SK-N-SH treated with all-trans-retinoic acid at 6 μM for 48 hours (cell line): ENCODE measurements around the gene EEF1G.

ENCODE experiments used
- ZFP3 ChIP-seq: fragments of 250-450 bp; sonication (Bioruptor Pico); IDR thresholded peaks from 2 replicates; pipeline ENCODE4 v1.5.0; 2020; ENCODE audit warnings: mild to moderate bottlenecking, moderate library complexity
- ZNF8 ChIP-seq: fragments of 450-650 bp; formaldehyde crosslinking; IDR thresholded peaks from 2 replicates; pipeline ENCODE4 v1.5.0; 2020; ENCODE audit warnings: mild to moderate bottlenecking, moderate library complexity
- TF ChIP-seq, protein P1 (sequence below): fragments of 250-450 bp; sonication (Bioruptor Pico); IDR thresholded peaks from 2 replicates; pipeline ENCODE4 v1.8.0; 2020; ENCODE audit warnings: mild to moderate bottlenecking, moderate library complexity, borderline replicate concordance

DNA sequence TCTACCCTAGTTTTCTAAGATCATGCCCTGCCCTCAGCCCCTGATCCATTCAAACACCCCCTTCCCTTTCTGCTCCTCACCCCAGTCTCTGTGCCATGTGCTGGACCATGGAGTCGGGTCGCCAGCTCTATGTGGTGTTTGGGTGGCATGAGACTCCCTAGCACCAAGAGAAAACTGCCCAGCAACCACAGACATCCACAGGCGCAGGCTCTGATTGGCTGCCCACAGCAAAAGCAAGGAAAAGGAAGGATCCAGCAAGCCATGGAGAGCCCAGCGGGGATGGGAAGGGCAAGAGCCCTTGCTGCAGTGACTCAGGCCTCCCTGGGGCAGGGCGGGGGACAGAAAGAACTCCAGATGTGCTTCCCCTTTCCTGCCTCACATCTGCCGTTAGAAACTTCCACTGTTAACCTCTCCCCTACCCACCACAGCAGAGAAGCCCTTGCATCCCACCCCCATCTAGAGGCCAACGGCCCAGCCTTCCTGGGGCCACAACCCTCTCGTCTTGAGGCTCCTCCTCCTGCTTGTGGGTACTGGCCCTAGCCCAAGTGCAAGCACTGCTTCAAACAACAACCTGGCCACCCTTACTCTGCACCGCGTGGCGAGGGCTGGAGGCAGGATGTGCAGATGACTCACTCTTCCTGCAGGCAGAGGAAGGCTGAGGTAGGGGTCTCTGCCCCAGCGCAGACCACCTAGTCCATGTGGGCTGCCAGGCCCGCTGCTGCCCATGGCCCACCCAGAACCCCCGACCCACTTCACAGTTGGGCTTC is 17.4 kb downstream of the EEF1G start:
- TF ChIP-seq, protein P1, sequence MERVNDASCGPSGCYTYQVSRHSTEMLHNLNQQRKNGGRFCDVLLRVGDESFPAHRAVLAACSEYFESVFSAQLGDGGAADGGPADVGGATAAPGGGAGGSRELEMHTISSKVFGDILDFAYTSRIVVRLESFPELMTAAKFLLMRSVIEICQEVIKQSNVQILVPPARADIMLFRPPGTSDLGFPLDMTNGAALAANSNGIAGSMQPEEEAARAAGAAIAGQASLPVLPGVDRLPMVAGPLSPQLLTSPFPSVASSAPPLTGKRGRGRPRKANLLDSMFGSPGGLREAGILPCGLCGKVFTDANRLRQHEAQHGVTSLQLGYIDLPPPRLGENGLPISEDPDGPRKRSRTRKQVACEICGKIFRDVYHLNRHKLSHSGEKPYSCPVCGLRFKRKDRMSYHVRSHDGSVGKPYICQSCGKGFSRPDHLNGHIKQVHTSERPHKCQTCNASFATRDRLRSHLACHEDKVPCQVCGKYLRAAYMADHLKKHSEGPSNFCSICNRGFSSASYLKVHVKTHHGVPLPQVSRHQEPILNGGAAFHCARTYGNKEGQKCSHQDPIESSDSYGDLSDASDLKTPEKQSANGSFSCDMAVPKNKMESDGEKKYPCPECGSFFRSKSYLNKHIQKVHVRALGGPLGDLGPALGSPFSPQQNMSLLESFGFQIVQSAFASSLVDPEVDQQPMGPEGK (CRISPR knock-in tag): no peak
- TF ChIP-seq ZNF8 (CRISPR knock-in tag) (no peak), ZFP3 (CRISPR knock-in tag) (no peak)
